HG03354 (cell line): ENCODE data around the gene DNAJB9.
"Not testable (repeated sequence)": the region's sequence is repeated elsewhere in the genome, so short reads cannot be mapped to it uniquely, and the experiment has no call there.

Experiments used
- ATAC-seq: cut with Tn5 transposase; IDR thresholded peaks from one replicate; pipeline ENCODE4 v1.9.1; 2021; ENCODE audit warnings: mild to moderate bottlenecking; ENCODE audit not compliant: unreplicated experiment, poor library complexity, severe bottlenecking

Gene DNAJB9

DNA sequence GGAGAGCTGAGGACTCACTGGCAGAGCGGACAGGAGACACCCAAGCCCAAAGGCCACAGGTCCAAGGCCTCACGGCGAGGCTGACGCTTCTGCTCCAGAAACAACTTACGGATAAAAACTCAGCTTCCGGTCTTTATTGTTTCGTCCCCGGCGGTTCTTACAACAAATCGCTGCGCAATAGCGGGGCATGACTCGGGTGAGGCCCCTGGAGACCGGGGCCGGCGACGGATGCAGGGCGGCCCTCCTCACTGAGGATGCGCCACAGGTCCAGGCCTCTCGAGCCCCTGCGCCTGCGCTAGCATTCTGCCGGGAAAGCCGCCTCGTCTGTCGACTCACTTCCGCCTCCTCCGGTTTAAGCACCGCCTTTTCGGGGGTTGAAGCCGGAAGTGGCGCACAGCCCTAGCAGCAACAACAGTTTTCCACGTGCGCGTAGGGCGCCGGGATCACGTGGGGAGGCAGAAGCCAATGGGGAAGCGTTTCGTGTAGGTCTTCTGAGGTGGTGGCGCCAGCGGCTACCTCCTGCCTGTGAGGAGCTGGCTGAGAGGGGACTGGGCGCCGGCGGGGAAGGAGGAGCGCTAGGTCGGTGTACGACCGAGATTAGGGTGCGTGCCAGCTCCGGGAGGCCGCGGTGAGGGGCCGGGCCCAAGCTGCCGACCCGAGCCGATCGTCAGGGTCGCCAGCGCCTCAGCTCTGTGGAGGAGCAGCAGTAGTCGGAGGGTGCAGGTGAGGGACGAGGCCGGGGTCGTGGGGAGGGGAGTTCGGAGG, at the start of gene DNAJB9, which contains the start of gene THAP5:
DNAJB9 (plus strand) TSS at position 494 of the 765 bp plus-strand sequence. CDS start 1,853 bp downstream, outside the sequence.
THAP5 (minus strand) TSS at position 326 of the 765 bp plus-strand sequence; CDS start at position 189, 137 bp downstream.
- peak; percentile 93 for ATAC-seq

GRCh38 chr7:108522780-108523179, 46.9 kb upstream of the DNAJB9 start:
- no peak for ATAC-seq

DNA sequence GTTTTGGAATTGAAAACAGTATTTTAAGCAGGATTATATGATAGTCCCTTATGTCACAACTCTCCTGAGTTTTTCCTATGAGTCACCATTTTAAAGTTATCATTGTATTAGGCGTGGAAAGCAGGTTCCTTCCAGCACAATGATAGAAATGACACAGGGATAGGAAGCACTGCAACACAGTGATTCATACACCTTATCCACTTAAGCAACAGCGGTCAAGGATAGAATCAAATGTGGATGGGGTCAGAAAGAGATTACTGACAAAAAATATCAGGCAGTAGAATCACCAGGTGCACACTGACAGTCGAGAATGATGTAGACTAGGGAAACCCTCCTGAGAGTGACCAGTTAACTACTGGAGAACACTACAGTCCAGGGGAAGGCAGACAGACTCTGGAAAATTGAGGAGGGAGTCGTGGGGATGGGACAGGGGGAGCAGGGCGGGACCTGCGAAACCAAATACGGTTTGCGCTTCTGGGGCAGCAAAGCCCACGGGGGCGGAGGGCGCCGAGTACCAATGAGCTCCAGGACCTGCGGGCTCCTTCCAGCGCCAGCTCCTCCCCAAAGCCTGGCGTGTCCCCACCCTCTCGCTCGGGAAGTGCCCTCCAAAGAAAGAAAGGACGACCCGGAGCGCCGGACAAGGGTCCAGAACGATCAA, 44.2 kb upstream of the DNAJB9 start:
- peak; percentile 49 for ATAC-seq

DNA sequence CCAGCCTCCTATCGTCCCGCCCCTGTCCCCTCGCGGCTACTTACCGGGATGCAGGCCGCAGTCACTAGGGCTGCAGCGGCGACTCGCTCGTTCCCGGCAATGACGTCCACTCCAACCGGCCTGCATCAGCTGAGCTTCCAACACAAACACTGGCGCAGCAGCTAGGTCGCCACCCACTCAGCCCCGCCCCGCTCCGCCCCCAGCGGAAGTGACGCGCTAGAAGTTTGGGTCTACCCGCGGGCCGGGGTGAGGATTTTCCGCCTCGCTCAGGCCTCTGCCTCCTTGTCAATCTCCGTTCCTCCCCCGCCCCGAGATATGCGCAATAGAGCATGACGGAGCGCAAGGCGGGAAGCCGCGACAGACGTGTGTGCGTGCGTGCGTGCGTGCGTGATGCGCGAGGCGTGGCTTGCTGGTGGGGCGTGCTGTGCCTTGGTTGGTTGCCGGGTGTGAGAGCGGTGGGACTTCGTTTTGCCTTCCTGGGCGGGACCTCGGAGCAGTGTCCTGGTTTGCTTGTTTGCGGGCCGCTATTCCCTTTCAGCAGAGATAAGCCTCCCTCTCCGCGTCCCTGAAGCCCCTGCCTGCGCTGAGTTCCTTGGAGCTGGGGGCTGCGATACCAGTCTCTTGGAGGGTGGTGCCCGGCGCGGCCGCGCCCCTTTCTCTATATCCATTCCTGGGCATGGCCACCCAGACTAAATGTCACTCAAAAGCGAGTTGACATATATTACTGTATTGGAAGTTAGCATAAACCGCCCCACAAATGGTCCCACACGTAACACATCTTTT, 43.5 kb upstream of the DNAJB9 start, which contains the start of gene PNPLA8:
PNPLA8 (minus strand) TSS at position 151 of the 783 bp plus-strand sequence. CDS start 10,644 bp downstream, outside the sequence.
- ATAC-seq = peak; percentile 94

DNA sequence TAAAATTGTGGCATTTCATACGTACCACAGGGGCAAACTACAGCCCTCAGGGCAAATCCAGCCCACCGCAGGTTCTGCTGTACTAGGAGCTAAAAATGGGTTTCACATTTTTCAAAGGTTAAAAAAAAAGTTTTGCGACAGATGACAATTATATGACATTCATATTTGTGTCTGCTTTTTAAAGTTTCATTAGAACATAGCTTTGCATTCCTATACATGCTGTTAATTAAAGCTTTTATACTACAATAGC, 43.0 kb upstream of the DNAJB9 start:
- ATAC-seq = no peak

DNA sequence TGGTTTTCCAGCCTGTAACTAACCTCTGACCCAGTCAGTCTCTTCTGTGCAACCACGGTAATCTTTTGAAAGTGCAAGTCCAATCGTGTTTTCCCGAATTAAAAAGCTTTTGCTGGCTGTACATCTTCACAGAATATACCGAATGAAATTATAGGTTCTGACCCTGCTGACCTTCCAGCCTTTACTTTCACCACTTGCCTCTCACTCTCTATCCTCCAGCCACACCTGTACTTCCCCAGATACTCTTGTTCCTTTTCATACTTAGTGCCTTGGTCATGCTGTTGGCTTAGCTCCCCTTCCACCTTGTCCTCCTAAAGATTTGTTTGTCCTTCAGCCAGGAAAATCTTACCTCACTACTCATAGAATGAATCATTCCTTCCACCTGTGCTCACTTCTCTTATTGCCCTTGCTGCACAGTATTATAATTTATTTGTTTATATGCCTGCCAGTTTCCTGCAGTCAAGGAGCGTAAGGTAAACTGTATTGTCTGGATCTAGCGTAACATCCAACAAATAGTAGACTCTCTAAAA, 41.4 kb upstream of the DNAJB9 start:
- ATAC-seq = no peak

DNA sequence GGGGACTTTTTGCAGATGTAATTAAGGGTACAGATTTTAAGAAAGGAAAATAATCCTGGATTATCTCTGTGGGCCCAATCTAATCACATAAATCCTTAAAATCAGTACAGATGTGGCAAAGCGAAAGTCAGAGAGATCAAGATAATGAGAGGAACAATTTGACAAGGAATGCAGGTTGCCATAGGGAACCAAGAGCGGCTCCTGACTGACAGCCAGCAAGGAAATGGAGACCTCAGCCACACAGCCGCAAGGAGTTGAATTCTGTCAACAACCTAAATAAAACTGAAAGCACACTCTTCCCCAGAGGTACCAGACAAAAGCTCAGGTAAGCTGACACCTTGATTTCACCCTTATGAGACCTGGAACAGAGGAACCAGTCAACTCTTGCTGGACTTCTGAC, 40.3 kb upstream of the DNAJB9 start:
- no peak for ATAC-seq

GRCh38 chr7:108533712-108534111, 36.0 kb upstream of the DNAJB9 start:
- no peak for ATAC-seq

GRCh38 chr7:108535257-108535656, 34.4 kb upstream of the DNAJB9 start:
- ATAC-seq = no peak

DNA sequence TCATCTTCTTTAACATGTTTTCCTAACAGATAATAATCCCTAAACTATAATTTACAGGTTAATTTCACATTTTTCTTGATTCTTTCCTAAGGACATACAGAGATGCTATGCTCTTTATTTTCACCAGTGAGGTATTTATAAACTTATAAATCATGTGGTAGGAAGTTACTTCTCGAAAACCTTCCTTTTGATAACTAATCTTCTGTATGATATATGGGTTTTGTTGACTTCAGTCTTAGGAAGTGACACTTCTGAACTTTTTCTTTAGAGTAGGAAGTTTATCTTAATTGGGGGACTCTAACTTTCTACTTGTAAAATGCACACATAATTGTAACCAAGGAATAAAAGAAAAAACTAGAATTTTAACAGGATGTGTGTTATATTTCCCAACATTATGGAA, 33.9 kb upstream of the DNAJB9 start:
- ATAC-seq = no peak

DNA sequence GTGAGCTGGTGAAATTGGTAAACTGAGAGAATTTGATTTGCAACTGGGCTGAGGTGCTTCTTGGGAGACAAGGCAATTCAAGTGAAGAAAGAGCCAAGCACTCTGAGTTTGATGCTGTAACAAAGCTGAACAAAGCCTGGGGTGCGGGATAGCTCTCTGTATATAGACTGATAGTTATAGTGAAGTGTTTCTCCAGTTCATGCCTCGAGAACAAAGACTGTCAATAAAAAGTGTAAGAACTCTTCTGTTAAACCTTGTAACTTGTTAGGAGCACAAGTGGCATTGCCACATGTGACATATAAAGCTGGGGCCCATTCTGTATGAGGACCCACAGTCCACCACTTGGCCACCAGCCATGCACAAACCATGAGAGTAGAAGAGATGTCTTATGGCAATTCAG, 32.4 kb upstream of the DNAJB9 start:
- no peak for ATAC-seq

DNA sequence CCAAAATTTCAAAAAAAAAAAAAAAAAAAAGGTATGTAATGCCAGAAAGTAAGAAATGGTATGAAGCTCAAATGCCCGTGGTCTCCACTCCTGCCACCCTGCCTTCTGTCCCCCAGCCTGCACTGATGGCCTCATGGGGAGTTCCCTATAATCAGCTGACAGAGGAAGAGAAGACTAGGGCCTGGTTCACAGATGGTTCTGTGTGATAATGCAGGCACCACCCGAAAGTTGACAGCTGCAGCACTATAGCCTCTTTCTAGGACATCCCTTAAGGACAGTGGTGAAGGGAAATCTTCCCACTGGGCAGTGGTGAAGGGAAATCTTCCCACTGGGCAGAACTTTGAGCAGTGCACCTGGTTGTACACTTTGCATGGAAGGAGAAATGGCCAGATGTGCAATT, 31.4 kb upstream of the DNAJB9 start:
- not testable (repeated sequence) for ATAC-seq

GRCh38 chr7:108538685-108539084, 31.0 kb upstream of the DNAJB9 start:
- not testable (repeated sequence) for ATAC-seq

DNA sequence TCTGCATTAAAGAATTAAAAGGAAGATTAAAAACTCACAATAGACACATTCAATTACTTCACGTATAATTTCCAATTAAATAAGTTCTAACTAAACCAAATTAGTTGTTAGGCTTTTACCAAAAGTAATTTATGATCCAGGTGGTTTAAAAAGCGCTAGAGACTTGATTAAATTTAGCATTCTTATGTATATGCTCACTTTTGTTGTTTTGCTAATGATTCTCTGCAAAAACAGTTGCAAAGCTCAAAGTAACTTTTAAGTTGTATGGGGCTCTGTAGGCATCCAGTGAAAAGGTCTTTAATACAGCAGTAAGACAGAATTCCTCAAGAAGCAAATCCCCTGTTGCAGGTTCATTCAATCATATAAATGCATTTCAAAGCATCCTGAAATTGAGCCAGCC, 28.2 kb upstream of the DNAJB9 start:
- no peak for ATAC-seq

GRCh38 chr7:108548141-108548896, 21.4 kb upstream of the DNAJB9 start:
- not testable (repeated sequence) for ATAC-seq

DNA sequence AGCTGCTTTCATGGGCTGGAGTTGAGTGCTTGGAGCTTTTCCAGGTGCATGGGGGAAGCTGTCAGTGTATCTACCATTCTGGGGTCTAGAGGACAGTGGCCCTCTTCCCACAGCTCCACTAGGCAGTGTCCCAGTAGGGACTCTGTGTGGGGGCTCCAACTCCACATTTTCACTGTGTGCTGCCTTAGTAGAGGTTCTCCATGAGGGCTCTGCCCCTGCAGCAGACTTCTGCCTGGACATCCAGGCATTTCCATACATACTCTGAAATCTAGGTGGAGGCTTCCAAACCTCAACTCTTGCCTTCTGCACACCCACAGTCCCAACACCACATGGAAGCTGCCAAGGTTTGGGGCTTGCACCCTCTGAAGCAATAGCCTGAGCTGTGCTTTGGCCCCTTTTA, 13.0 kb upstream of the DNAJB9 start:
- ATAC-seq = not testable (repeated sequence)

DNA sequence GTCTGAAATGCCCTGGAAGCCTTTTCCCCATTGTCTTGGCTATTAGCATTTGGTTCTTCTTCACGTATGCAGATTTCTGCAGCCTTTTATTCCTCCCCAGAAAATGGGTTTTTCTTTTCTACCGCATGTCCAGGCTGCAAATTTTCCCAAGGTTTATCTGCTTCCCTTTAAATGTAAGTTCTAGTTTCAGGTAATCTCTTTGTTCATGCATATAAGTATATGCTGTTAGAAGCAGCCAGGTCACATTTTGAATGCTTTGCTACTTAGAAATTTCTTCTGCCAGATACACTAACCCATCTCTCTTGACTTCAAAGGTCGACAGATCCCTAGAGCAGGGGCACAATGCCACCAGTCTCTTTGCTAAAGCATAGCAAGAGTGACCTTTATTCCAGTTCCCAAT, 12.5 kb upstream of the DNAJB9 start:
- ATAC-seq = no peak

DNA sequence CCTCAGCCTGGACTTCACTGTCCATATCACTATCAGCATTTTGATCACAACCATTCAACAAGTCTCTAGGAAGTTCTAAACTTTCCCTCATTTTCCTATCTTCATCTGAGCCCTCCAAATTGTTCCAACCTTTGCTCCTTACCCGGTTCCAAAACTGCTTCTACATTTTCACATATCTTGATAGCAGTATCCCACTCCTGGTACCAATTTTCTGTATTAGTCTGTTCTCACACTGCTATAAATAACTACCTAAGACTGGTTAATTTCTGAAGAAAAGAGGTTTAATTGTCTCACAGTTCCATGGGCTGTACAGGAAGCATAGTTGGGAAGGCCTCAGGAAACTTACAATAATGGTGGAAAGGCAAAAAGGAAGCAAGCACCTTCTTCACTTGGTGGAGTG, 12.1 kb upstream of the DNAJB9 start:
- no peak for ATAC-seq

DNA sequence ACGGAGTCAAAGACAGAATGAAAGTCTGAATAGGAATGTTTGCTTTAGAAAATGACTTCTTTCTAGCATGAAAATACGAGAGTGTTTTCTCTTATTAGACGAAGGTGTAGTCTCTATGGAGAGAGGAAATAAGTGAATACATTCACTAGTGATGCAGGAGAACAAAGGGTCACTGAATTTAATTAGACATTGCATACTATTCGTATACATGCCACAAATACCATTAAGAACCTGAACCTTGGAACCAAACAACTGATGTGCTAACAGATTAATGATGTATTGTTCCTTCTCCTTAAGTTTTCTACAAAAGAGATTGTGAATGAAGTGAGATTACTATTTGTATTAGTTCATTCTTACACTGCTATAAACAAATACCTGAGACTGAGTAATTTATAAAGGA, 10.4 kb upstream of the DNAJB9 start:
- no peak for ATAC-seq
